PC-3 (cell line): ENCODE data around the gene PITHD1.

Experiments
- CTCF ChIP-seq: fragments of 300-600 bp; sonication (generic); conservative IDR thresholded peaks from 2 replicates; pipeline ENCODE4 v1.5.1; 2017; ENCODE audit warnings: antibody characterized with exemption, low read depth, mild to moderate bottlenecking, low read length
- EZH2 ChIP-seq: fragments of 300-600 bp; sonication (generic); IDR thresholded peaks from one replicate; pipeline ENCODE4 v1.6.1; 2017; ENCODE audit warnings: antibody characterized with exemption, mild to moderate bottlenecking, low read length; ENCODE audit not compliant: unreplicated experiment

- TF ChIP-seq EZH2 (no peak), CTCF (no peak)
Measured at GRCh38 chr1:23774174-23774880, 3.9 kb upstream of the PITHD1 start.
